Activated naive CD8-positive, alpha-beta T cell treated with anti-CD3 and anti-CD28 coated beads for 36 hours (primary cell): ENCODE measurements around the gene GTF2I. TPM values are rescaled to one million over a fixed set of nuclear protein-coding genes. Genes with fewer than 3 reads are reported as not detected.
"Not testable (repeated sequence)": the region's sequence is repeated elsewhere in the genome, so short reads cannot be mapped to it uniquely, and the experiment has no call there.

Source experiments
- DNase-seq: peaks from one replicate; pipeline ENCODE4 v3.0.0; 2021
- H3K27ac Mint-ChIP-seq: one replicate; pipeline ENCODE4 v1.8.0; 2022; ENCODE audit warnings: mild to moderate bottlenecking, moderate library complexity, mixed read lengths
- H3K27me3 Mint-ChIP-seq: one replicate; pipeline ENCODE4 v1.8.0; 2022; ENCODE audit warnings: mild to moderate bottlenecking, mixed read lengths
- H3K36me3 Mint-ChIP-seq: one replicate; pipeline ENCODE4 v1.8.0; 2021; ENCODE audit warnings: mild to moderate bottlenecking, mixed read lengths
- H3K4me1 Mint-ChIP-seq: one replicate; pipeline ENCODE4 v1.8.0; 2021; ENCODE audit warnings: mixed read lengths
- H3K4me3 Mint-ChIP-seq: one replicate; pipeline ENCODE4 v1.8.0; 2022; ENCODE audit warnings: mild to moderate bottlenecking, moderate library complexity, mixed read lengths
- H3K9me3 Mint-ChIP-seq: one replicate; pipeline ENCODE4 v1.8.0; 2022; ENCODE audit warnings: mixed read lengths
- total RNA-seq, 2 experiments: library from RNA; stranded (reverse); gene quantifications; one replicate each; pipeline ENCODE4 v1.2.3, GENCODE V29; 2021

The GTF2I gene
- 100 to 1,000 TPM; 151 to 158 TPM for total RNA-seq

DNA sequence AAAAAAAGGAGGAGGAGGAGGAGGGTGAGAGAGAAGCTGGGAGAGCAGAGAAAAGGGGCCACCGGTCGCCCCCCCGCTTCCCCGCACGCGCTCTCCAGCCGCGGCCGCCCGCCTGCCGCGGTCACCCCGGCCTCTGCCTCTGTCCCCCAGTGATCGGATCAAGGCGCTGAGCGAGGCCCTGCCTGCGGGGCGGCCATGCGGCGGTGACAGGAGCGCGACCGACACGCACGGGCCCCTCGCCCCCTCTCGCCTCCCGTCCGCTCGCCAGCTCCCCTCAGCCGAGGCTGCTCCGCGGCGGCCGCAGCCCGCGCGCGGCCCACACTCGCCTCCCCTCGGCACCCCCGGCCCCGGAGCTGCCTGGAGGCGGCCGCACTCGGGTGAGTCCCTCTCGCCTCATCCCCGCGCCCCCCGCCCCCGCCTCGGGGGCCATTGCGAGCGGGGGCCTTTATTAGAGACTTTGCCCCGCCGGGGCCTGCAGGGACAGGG, at the start of gene GTF2I:
Gene GTF2I (plus strand): TSS at position 27 of the 486 bp plus-strand sequence. CDS start 31,411 bp downstream, outside the sequence.
- peak; percentile 66 for DNase-seq
- peaks cover 51% of the 10 kb centered on the region for H3K4me1 Mint-ChIP-seq
- H3K4me3 Mint-ChIP-seq: peak within 1 kb of the TSS; percentile 89
- no peaks in the 10 kb centered on the region for H3K27me3 Mint-ChIP-seq
- H3K36me3 Mint-ChIP-seq: peaks cover 24% of the 10 kb centered on the region
- H3K9me3 Mint-ChIP-seq: no peaks in the 10 kb centered on the region
- H3K27ac Mint-ChIP-seq: peak within 1 kb of the TSS; percentile 95

GRCh38 chr7:74612015-74612829, 45.3 kb upstream of the GTF2I start:
- peaks cover 1% of the 10 kb centered on the region for H3K27me3 Mint-ChIP-seq
- no peak overlapping the region for H3K27ac Mint-ChIP-seq
- no peak for DNase-seq
- H3K4me1 Mint-ChIP-seq: peaks cover 8% of the 10 kb centered on the region
- H3K9me3 Mint-ChIP-seq: no peaks in the 10 kb centered on the region
- H3K4me3 Mint-ChIP-seq: no peak overlapping the region
- H3K36me3 Mint-ChIP-seq: no peaks in the 10 kb centered on the region

DNA sequence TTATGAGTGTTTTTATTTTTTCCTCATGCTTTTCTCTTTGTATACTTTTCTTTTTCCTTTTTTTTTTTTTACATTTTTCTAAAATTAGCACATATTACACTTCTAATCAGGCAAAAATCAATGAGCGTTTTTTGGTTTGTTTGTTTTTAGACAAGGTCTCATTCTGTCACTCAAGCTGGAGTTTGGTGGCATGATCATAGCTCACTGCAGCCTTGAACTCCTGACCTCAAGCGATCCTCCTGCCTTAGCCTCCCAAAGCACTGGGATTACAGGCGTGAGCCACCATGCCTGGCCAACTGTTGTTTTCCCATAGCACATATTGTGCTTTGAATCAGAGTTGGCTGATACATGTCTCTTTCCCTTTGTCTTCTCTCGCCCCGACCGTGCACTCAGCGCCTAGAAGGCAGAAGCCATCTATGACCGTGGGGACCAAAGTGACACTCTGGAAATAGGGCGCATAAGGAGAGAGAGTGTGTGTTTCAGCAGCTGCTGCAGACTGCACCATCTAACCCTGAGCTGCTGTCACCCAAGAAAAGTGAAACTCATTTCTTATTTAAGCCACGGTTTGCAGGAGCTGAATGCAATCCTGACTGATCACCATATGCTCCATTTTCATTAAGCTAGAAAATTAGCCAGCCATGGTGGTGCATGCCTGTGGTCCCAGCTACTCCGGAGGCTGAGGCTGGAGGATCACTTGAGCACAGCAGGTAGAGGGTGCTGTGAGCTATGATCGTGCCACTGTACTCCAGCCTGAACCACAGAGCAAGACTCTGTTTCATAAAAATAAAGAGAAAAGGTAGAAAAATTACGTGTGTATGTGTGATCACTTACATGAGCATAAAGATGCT, 41.4 kb upstream of the GTF2I start:
- Mint-ChIP-seq H3K4me3 (peak overlapping the region; percentile 6), H3K4me1 (peaks cover 14% of the 10 kb centered on the region), H3K27ac (no peak overlapping the region), H3K36me3 (no peaks in the 10 kb centered on the region), H3K27me3 (no peaks in the 10 kb centered on the region), H3K9me3 (no peaks in the 10 kb centered on the region)
- DNase-seq: no peak

GRCh38 chr7:74617180-74617744, 40.3 kb upstream of the GTF2I start:
- H3K27ac Mint-ChIP-seq: peak overlapping the region; percentile 52
- H3K9me3 Mint-ChIP-seq: no peaks in the 10 kb centered on the region
- peaks cover 14% of the 10 kb centered on the region for H3K4me1 Mint-ChIP-seq
- peak overlapping the region; percentile 43 for H3K4me3 Mint-ChIP-seq
- H3K36me3 Mint-ChIP-seq: no peaks in the 10 kb centered on the region
- no peaks in the 10 kb centered on the region for H3K27me3 Mint-ChIP-seq
- peak; percentile 11 for DNase-seq

DNA sequence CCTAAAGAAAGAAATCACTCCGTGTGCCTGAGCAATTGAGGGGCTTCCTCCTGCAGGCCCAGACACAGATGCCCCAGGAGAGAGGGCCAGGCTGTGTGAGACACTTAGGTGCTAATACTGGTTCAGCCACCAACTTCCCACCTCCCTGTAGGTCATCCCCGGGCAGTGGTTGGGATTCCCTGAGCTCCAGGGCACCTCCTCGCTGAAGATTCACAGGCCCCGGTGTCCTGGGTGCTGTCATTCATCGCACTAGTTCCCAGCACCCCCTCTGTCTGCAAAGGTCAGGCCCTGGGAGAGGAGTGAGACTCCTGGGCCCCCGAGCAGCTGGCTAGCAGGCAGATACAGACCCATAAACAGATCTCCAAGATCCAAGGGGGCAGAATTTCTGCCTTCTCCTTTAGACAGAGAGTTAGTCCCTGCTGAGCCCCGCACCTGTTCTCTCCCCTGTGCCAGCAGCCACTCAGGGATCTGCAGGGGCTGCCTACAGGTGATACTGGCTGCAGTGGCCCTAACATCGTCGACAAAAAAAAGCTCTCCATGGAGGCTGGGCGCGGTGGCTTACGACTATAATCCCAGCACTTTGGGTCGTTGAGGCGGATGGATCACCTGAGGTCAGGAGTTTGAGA, 38.2 kb upstream of the GTF2I start:
- H3K4me1 Mint-ChIP-seq: peaks cover 14% of the 10 kb centered on the region
- H3K36me3 Mint-ChIP-seq: no peaks in the 10 kb centered on the region
- DNase-seq: no peak
- H3K9me3 Mint-ChIP-seq: no peaks in the 10 kb centered on the region
- H3K4me3 Mint-ChIP-seq: no peak overlapping the region
- H3K27me3 Mint-ChIP-seq: no peaks in the 10 kb centered on the region
- H3K27ac Mint-ChIP-seq: no peak overlapping the region

DNA sequence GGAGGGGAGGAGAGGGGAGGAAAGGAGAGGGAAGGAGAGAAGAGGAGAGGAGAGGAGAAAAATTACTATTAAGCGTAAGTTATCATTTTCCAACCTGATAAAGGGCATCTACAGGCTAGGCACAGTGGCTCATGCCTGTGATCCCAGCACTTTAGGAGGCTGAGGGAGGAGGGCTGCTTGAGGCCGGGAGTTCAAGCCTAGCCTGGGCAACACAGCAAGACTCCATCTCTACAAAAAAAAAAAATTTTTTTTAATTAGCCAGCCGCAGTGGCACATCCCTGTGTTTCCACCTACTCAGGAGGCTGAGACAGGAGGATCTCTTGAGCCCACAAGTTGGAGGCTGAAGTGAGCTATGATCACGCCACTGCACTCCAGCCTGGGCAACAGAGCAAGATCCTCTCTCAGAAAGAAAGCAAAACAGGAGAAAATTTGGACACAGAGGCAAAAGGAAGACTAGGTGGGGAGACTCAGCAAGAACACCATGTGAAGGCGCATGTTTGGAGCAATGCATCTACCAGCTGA, 35.2 kb upstream of the GTF2I start:
- no peak for DNase-seq
- Mint-ChIP-seq H3K4me3 (no peak overlapping the region), H3K27me3 (no peaks in the 10 kb centered on the region), H3K4me1 (peaks cover 6% of the 10 kb centered on the region), H3K36me3 (no peaks in the 10 kb centered on the region), H3K9me3 (no peaks in the 10 kb centered on the region), H3K27ac (no peak overlapping the region)

DNA sequence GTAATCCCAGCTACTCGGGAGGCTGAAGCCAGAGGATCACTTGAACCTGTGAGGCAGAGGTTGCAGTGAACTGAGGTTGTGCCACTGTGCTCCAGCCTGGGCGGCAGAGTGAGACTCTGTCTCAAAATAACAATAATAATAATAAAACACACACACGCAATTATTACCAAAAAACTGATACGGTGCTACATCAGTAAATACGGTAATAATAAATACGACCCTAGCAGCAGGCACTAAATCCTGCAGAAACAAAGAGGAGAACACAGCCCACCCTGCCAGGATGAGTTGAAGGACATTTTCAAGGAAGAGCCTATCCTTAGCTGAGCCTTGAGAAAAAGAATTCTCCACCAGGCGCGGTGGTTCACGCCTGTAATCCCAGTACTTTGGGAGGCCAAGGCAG, 34.4 kb upstream of the GTF2I start:
- Mint-ChIP-seq H3K27me3 (no peaks in the 10 kb centered on the region), H3K27ac (no peak overlapping the region), H3K4me1 (peaks cover 3% of the 10 kb centered on the region), H3K4me3 (no peak overlapping the region), H3K36me3 (no peaks in the 10 kb centered on the region), H3K9me3 (no peaks in the 10 kb centered on the region)
- no peak for DNase-seq

DNA sequence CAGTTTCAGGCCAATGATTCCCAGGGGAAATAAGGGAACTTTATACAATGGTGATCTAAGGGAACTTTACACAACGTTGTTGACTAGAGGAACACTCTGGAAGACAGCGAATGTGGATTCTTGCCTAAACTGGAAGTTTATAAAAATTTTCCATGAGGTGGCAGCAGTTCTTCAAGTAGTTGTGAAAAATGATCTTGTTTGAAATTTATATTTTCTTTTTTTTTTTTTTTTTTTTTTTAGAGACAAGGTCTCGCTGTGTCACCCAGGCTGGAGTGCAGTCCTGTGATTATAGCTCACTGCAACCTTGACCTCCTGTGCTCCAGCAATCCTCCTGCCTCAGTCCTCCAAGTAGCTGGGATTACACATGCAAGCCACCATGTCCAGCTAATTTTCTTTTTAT, 32.1 kb upstream of the GTF2I start:
- no peak for DNase-seq
- Mint-ChIP-seq H3K27ac (no peak overlapping the region), H3K27me3 (no peaks in the 10 kb centered on the region), H3K4me1 (peaks cover 3% of the 10 kb centered on the region), H3K36me3 (no peaks in the 10 kb centered on the region), H3K9me3 (no peaks in the 10 kb centered on the region), H3K4me3 (no peak overlapping the region)

GRCh38 chr7:74627661-74628411, 29.7 kb upstream of the GTF2I start:
- no peak for DNase-seq
- Mint-ChIP-seq H3K27me3 (no peaks in the 10 kb centered on the region), H3K36me3 (no peaks in the 10 kb centered on the region), H3K9me3 (no peaks in the 10 kb centered on the region), H3K4me3 (no peak overlapping the region), H3K4me1 (peaks cover 3% of the 10 kb centered on the region), H3K27ac (no peak overlapping the region)

DNA sequence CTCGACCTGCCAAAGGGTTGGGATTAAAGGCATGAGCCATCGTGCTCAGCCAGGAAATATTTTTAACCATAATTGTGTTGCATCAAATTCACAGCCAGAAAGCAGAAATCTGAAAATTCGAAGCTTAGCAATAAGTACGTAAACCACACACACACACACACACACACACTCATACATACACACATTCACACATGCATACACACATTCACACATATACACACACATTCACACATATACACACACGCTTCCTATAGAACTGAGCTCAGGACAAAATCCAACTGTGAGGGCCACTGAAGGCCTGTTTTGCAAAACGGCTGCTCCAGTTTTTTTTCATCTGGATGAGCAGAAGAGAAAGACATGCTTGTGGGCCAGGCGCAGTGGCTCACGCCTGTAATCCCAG, 25.0 kb upstream of the GTF2I start:
- Mint-ChIP-seq H3K27me3 (no peaks in the 10 kb centered on the region), H3K27ac (no peak overlapping the region), H3K4me1 (peaks cover 3% of the 10 kb centered on the region), H3K9me3 (no peaks in the 10 kb centered on the region), H3K36me3 (no peaks in the 10 kb centered on the region), H3K4me3 (no peak overlapping the region)
- DNase-seq: no peak

DNA sequence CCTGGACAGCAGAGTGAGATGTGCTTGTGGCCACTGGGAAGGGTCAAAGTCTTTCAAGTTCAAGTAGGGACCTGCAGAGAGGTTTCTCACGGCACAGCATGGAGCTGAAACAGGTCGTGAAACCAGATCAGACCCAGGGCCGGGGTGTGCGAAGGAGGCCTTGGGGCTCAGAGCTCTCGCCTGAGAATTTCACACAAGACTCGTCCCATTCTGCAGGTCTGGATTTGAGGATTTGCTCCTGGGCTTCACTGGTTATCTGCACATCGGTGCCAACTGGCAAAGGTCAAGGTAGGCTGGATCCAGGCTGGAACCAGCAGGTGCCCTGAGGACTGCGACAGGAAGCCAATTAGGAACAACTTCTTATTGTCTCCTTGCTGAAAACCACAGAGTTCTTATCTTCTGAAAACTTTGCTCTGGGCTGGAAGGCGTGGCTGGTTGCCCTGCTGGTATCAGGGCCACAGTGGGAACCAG, 24.0 kb upstream of the GTF2I start:
- Mint-ChIP-seq H3K27ac (no peak overlapping the region), H3K9me3 (no peaks in the 10 kb centered on the region), H3K4me3 (no peak overlapping the region), H3K36me3 (no peaks in the 10 kb centered on the region), H3K4me1 (no peaks in the 10 kb centered on the region), H3K27me3 (no peaks in the 10 kb centered on the region)
- no peak for DNase-seq

DNA sequence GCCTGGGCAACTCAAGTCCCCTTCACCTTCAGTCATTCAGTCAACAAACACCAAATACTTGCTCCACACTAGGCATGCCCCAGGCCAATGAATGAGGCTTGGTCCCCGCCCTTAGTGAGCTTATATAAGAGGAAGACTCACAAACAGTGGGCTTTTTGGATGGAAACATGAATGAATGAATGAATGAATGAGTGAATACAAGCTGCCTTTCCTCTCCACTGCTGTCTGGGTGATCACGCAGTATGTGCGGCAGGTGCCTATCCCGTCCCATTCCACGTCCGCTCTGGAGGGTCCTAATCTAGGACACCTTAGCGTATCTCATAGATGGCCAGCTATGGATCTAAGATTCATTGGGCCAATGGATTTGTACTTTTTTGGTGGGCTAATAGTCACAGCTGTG, 19.8 kb upstream of the GTF2I start:
- H3K27ac Mint-ChIP-seq: no peak overlapping the region
- H3K4me1 Mint-ChIP-seq: peaks cover 4% of the 10 kb centered on the region
- no peaks in the 10 kb centered on the region for H3K9me3 Mint-ChIP-seq
- H3K4me3 Mint-ChIP-seq: no peak overlapping the region
- H3K36me3 Mint-ChIP-seq: no peaks in the 10 kb centered on the region
- DNase-seq: no peak
- H3K27me3 Mint-ChIP-seq: no peaks in the 10 kb centered on the region

- H3K9me3 Mint-ChIP-seq, H3K36me3 Mint-ChIP-seq, H3K27me3 Mint-ChIP-seq: not testable (repeated sequence)
- peak; percentile 80 for DNase-seq
- peaks cover 38% of the 10 kb centered on the region for H3K4me1 Mint-ChIP-seq
- H3K4me3 Mint-ChIP-seq: peak overlapping the region; percentile 76
- H3K27ac Mint-ChIP-seq: peak overlapping the region; percentile 96
Observed at GRCh38 chr7:74650055-74650454, 7.5 kb upstream of the GTF2I start.

DNA sequence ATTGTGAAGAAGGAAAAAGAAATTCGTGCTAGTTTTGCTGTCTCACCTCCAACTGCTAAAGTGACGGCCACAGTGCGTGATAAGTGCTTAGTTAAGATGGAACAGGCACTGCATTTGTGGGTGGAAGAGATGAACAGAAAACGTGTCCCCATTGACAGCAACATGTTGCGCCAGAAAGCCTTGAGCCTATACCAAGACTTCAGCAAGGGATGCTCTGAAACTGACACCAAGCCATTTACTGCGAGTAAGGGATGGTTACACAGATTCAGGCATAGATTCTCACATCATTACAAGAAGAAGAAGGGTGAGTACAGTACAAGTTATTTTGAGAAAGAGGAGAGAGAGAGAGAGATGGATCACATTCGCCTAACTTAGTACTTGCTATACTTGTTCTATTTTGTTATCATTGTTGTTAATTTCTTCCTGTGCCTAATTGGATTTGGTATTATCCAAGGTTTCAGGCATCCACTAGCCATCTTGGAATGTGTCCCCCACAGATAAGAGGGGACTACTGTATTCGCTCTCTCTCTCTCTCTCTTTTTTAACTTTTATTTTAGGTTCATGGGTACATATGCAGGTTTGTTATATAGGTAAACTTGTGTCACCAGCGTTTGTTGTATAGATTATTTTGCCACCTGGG, 6.9 kb upstream of the GTF2I start:
- DNase-seq: peak; percentile 36
- H3K36me3 Mint-ChIP-seq, H3K9me3 Mint-ChIP-seq, H3K27me3 Mint-ChIP-seq: not testable (repeated sequence)
- Mint-ChIP-seq H3K4me3 (peak overlapping the region; percentile 76), H3K27ac (peak overlapping the region; percentile 96), H3K4me1 (peaks cover 44% of the 10 kb centered on the region)
